H1 (cell line): ENCODE data around the gene RNASE4. TPM values are rescaled to one million over a fixed set of nuclear protein-coding genes. Genes with fewer than 3 reads are reported as not detected.

Experiments used
- CTCF ChIA-PET: fragments of 300-600 bp; sonication (Branson Sonifier 250); formaldehyde crosslinking; loops from one replicate; lab custom pipeline; 2021; ENCODE audit not compliant: partially characterized antibody; lab: Charles Lee
- POLR2A ChIA-PET: fragments of 300-600 bp; sonication (Branson Sonifier 250); formaldehyde crosslinking; loops from one replicate; lab custom pipeline; 2021; ENCODE audit warnings: inconsistent platforms; ENCODE audit not compliant: partially characterized antibody; lab: Charles Lee
- DNase-seq, 2 experiments: peaks; one replicate each; pipeline versions ENCODE4 v3.0.0 to v3.0.0-alpha.2; 2010 to 2022; ENCODE audit warnings: low spot score in 2 of 2, low read depth in 1 of 2, mixed read lengths in 1 of 2
- FAIRE-seq: peaks from 2 replicates; lab custom pipeline; 2011; peaks lifted over from hg19 to GRCh38; lab: Jason Lieb, UNC
- H2AFZ ChIP-seq: 2 replicates; pipeline ENCODE4 v1.8.1; 2012; ENCODE audit warnings: low read length, inconsistent platforms
- H2AK5ac ChIP-seq: 2 replicates; pipeline ENCODE4 v1.6.1; 2013; ENCODE audit warnings: low read depth, low read length
- H2BK120ac ChIP-seq: replicated peaks from 2 replicates; pipeline ENCODE3; 2013; ENCODE audit warnings: low read depth, low read length, inconsistent platforms
- H2BK12ac ChIP-seq: 2 replicates; pipeline ENCODE4 v1.6.1; 2013; ENCODE audit warnings: low read depth, low read length
- H2BK15ac ChIP-seq: 2 replicates; pipeline ENCODE4 v1.6.1; 2013; ENCODE audit warnings: low read length
- H2BK20ac ChIP-seq: 2 replicates; pipeline ENCODE4 v1.6.1; 2013; ENCODE audit warnings: low read length
- H2BK5ac ChIP-seq: 2 replicates; pipeline ENCODE4 v1.6.1; 2013; ENCODE audit warnings: low read depth, low read length
- H3K14ac ChIP-seq: 2 replicates; pipeline ENCODE4 v1.6.1; 2013; ENCODE audit warnings: inconsistent platforms; ENCODE audit not compliant: insufficient read length
- H3K18ac ChIP-seq: 2 replicates; pipeline ENCODE4 v1.6.1; 2013; ENCODE audit warnings: low read length; ENCODE audit errors: extremely low read depth
- H3K23ac ChIP-seq: 2 replicates; pipeline ENCODE4 v1.6.1; 2013; ENCODE audit warnings: inconsistent platforms; ENCODE audit not compliant: insufficient read length
- H3K23me2 ChIP-seq: 2 replicates; pipeline ENCODE4 v1.6.1; 2013; ENCODE audit warnings: low read depth, low read length
- H3K27ac ChIP-seq: 2 replicates; pipeline ENCODE4 v1.6.1; 2011; ENCODE audit warnings: low read depth, low read length, inconsistent platforms
- H3K27me3 ChIP-seq, 4 experiments: replicated peaks in 1 of 4; 1 replicate in 1 of 4; 2 replicates in 3 of 4; pipeline versions ENCODE4 v1.6.1 to v1.8.1; 2011 to 2013; ENCODE audit warnings: low read length in 3 of 4, mild to moderate bottlenecking in 3 of 4, inconsistent platforms in 2 of 4, mixed read lengths in 2 of 4, moderate library complexity in 1 of 4; ENCODE audit not compliant: control insufficient read depth in 3 of 4, insufficient read depth in 3 of 4; ENCODE audit errors: extremely low read depth in 1 of 4
- H3K36me3 ChIP-seq, 4 experiments: 2 replicates each; pipeline versions ENCODE4 v1.6.1 to v1.8.1; 2011 to 2013; ENCODE audit warnings: mild to moderate bottlenecking in 4 of 4, low read length in 3 of 4, moderate library complexity in 2 of 4, control low read depth in 1 of 4, inconsistent platforms in 1 of 4; ENCODE audit not compliant: insufficient read depth in 4 of 4, control insufficient read depth in 2 of 4
- H3K4ac ChIP-seq: replicated peaks from 2 replicates; pipeline ENCODE3; 2013; ENCODE audit warnings: low read length, low read depth, mixed read lengths, inconsistent platforms; ENCODE audit not compliant: insufficient read length
- H3K4me1 ChIP-seq, 4 experiments: replicated peaks in 1 of 4; 1 replicate in 1 of 4; 2 replicates in 3 of 4; pipeline versions ENCODE4 v1.6.1 to v1.8.1; 2011 to 2013; ENCODE audit warnings: low read length in 3 of 4, inconsistent platforms in 2 of 4, mixed read lengths in 1 of 4; ENCODE audit not compliant: insufficient read depth in 4 of 4, control insufficient read depth in 3 of 4
- H3K4me2 ChIP-seq, 2 experiments: 2 replicates each; pipeline versions ENCODE4 v1.6.1 to v1.8.1; 2011 to 2013; ENCODE audit warnings: low read depth in 2 of 2, low read length in 2 of 2, control low read depth in 1 of 2, inconsistent platforms in 1 of 2, mild to moderate bottlenecking in 1 of 2; ENCODE audit not compliant: insufficient read depth in 1 of 2
- H3K4me3 ChIP-seq, 4 experiments: fragments of 200-600, 300-600 bp in 1 of 4; sonication (generic), shearing (Covaris generic), sonication (Bioruptor Twin) in 1 of 4; 2 replicates each; pipeline versions ENCODE4 v1.5.1 to v1.8.1; 2011 to 2016; ENCODE audit warnings: low read length in 4 of 4, low read depth in 3 of 4, control low read depth in 2 of 4, inconsistent platforms in 2 of 4, mild to moderate bottlenecking in 2 of 4, mixed read lengths in 1 of 4, moderate library complexity in 1 of 4; ENCODE audit not compliant: insufficient read depth in 2 of 4; ENCODE audit errors: extremely low read depth in 1 of 4
- H3K56ac ChIP-seq: replicated peaks from 2 replicates; pipeline ENCODE3; 2013; ENCODE audit warnings: low read depth, mild to moderate bottlenecking, mixed read lengths, low read length, inconsistent platforms; ENCODE audit not compliant: insufficient read length
- H3K79me1 ChIP-seq: 2 replicates; pipeline ENCODE4 v1.6.1; 2013; ENCODE audit warnings: low read depth, low read length, control low read depth
- H3K79me2 ChIP-seq, 2 experiments: 2 replicates each; pipeline versions ENCODE4 v1.6.1 to v1.8.1; 2012 to 2013; ENCODE audit warnings: low read length in 2 of 2, mild to moderate bottlenecking in 2 of 2, inconsistent platforms in 1 of 2; ENCODE audit not compliant: insufficient read depth in 2 of 2, control insufficient read depth in 1 of 2
- H3K9ac ChIP-seq, 4 experiments: replicated peaks in 1 of 4; 1 replicate in 1 of 4; 2 replicates in 3 of 4; pipeline versions ENCODE4 v1.6.1 to v1.8.1; 2011 to 2013; ENCODE audit warnings: low read depth in 3 of 4, low read length in 3 of 4, control low read depth in 2 of 4, mild to moderate bottlenecking in 2 of 4, moderate library complexity in 2 of 4, inconsistent platforms in 1 of 4; ENCODE audit errors: extremely low read depth in 1 of 4
- H3K9me3 ChIP-seq, 2 experiments: 2 replicates each; pipeline versions ENCODE4 v1.6.1 to v1.8.1; 2012 to 2013; ENCODE audit warnings: mild to moderate bottlenecking in 2 of 2, moderate library complexity in 2 of 2, control low read depth in 1 of 2, inconsistent platforms in 1 of 2, low read depth in 1 of 2, low read length in 1 of 2, mixed read lengths in 1 of 2; ENCODE audit not compliant: insufficient read depth in 2 of 2
- H4K20me1 ChIP-seq, 2 experiments: replicated peaks in 1 of 2; 2 replicates each; pipeline versions ENCODE3 to v1.8.1; 2011 to 2013; ENCODE audit warnings: inconsistent platforms in 2 of 2, low read length in 2 of 2, mild to moderate bottlenecking in 1 of 2; ENCODE audit not compliant: insufficient read depth in 2 of 2, control insufficient read depth in 1 of 2
- H4K5ac ChIP-seq: 2 replicates; pipeline ENCODE4 v1.6.1; 2013; ENCODE audit warnings: low read length, low read depth, mixed read lengths, inconsistent platforms; ENCODE audit not compliant: insufficient read length
- H4K8ac ChIP-seq: 2 replicates; pipeline ENCODE4 v1.8.0; 2013; ENCODE audit warnings: mild to moderate bottlenecking, moderate library complexity, low read length, inconsistent platforms; ENCODE audit not compliant: insufficient read depth; ENCODE audit errors: extremely low read depth
- H4K91ac ChIP-seq: replicated peaks from 2 replicates; pipeline ENCODE3; 2013; ENCODE audit warnings: low read length, mixed read lengths, inconsistent platforms; ENCODE audit not compliant: insufficient read length
- BCL11A ChIP-seq, 2 experiments: IDR thresholded peaks; one replicate each; pipeline ENCODE4 v1.6.1; 2011; ENCODE audit warnings: low read depth in 2 of 2, low read length in 2 of 2, mild to moderate bottlenecking in 2 of 2
- CREB1 ChIP-seq: IDR thresholded peaks from 2 replicates; pipeline ENCODE4 v1.6.1; 2012; ENCODE audit warnings: inconsistent platforms
- EP300 ChIP-seq, 2 experiments: IDR thresholded peaks; 1 replicate in 1 of 2; 2 replicates in 1 of 2; pipeline ENCODE4 v1.6.1; 2011 to 2012; ENCODE audit warnings: low read depth in 2 of 2, low read length in 2 of 2, mild to moderate bottlenecking in 2 of 2, borderline replicate concordance in 1 of 2, inconsistent platforms in 1 of 2, moderate library complexity in 1 of 2
- EZH2 ChIP-seq: fragments of 200-600 bp; sonication (generic); IDR thresholded peaks from 2 replicates; pipeline ENCODE4 v1.7.1; 2012; ENCODE audit warnings: low read depth, mild to moderate bottlenecking, moderate library complexity, low read length, inconsistent platforms; ENCODE audit not compliant: severe bottlenecking
- KDM5A ChIP-seq: fragments of 200-600 bp; IDR thresholded peaks from 2 replicates; pipeline ENCODE4 v1.7.1; 2012; ENCODE audit warnings: mild to moderate bottlenecking, low read length, inconsistent platforms, mixed read lengths
- MAFK ChIP-seq: IDR thresholded peaks from 2 replicates; pipeline ENCODE4 v1.6.1; 2012; ENCODE audit warnings: low read depth, mild to moderate bottlenecking, improper control_type of control experiment, low read length
- RFX5 ChIP-seq: IDR thresholded peaks from 2 replicates; pipeline ENCODE4 v1.6.1; 2011; ENCODE audit warnings: low read depth, low read length, improper control_type of control experiment, borderline replicate concordance
- SP2 ChIP-seq: IDR thresholded peaks from 2 replicates; pipeline ENCODE4 v1.6.1; 2012; ENCODE audit warnings: mild to moderate bottlenecking, low read length, inconsistent platforms
- TAF1 ChIP-seq: IDR thresholded peaks from 2 replicates; pipeline ENCODE4 v1.6.1; 2011; ENCODE audit warnings: mild to moderate bottlenecking, low read depth, low read length
- YY1 ChIP-seq: IDR thresholded peaks from 2 replicates; pipeline ENCODE4 v1.6.1; 2011; ENCODE audit warnings: low read depth, mild to moderate bottlenecking, low read length
- ZNF274 ChIP-seq: IDR thresholded peaks from 2 replicates; pipeline ENCODE4 v1.7.0; 2012; ENCODE audit warnings: low read length, borderline replicate concordance; ENCODE audit errors: extremely low read depth
- WGBS, 2 experiments: shearing (Covaris generic) in 1 of 2; methylation state at CpG; one replicate each; pipeline versions ENCODE4 v1.1.6 to v1.1.7; 2013 to 2015; ENCODE audit warnings: low lambda C conversion rate in 2 of 2, mixed read lengths in 2 of 2, inconsistent platforms in 1 of 2, low coverage in 1 of 2, missing lambda C conversion rate in 1 of 2; ENCODE audit not compliant: insufficient replicate concordance in 2 of 2, insufficient coverage in 1 of 2, insufficient read length in 1 of 2; ENCODE audit errors: extremely low coverage in 1 of 2, missing lambda C conversion rate in 1 of 2; 5-methylcytosine and 5-hydroxymethylcytosine counted together
- polyA plus RNA-seq, 7 experiments: library from polyadenylated mRNA; depleted of rRNA in 3 of 7; stranded (reverse) in 5 of 7; unstranded in 2 of 7; fragments of >200 nt in 5 of 7; fragments of 200-250 nt in 2 of 7; gene quantifications; 1 replicate in 5 of 7; 2 replicates in 1 of 7; 4 replicates in 1 of 7; pipeline versions ENCODE4 v1.2.1 to v1.2.3, GENCODE V29; 2011 to 2013; ENCODE audit warnings: missing spikeins in 2 of 7, mixed read lengths in 2 of 7
- total RNA-seq: library from RNA; stranded (reverse); fragmentation: NEBNext Ultra II Directional; extraction: Animal tissue kit (Norgen Biotek cat#: 25700); gene quantifications from 2 replicates; pipeline ENCODE4 v1.2.1, GENCODE V29; 2021
- TF ChIP-seq, protein P1 (sequence below): IDR thresholded peaks from 2 replicates; pipeline ENCODE4 v1.6.1; 2011; ENCODE audit warnings: low read depth, mild to moderate bottlenecking, low read length; ENCODE audit not compliant: insufficient read depth

RNASE4 gene
- total and polyA plus RNA-seq, 2 of the 8 experiments (the other 6 are each of a cell fraction or from before 2014, with no cell fraction given) = 0.61 to 3.5 TPM

DNA sequence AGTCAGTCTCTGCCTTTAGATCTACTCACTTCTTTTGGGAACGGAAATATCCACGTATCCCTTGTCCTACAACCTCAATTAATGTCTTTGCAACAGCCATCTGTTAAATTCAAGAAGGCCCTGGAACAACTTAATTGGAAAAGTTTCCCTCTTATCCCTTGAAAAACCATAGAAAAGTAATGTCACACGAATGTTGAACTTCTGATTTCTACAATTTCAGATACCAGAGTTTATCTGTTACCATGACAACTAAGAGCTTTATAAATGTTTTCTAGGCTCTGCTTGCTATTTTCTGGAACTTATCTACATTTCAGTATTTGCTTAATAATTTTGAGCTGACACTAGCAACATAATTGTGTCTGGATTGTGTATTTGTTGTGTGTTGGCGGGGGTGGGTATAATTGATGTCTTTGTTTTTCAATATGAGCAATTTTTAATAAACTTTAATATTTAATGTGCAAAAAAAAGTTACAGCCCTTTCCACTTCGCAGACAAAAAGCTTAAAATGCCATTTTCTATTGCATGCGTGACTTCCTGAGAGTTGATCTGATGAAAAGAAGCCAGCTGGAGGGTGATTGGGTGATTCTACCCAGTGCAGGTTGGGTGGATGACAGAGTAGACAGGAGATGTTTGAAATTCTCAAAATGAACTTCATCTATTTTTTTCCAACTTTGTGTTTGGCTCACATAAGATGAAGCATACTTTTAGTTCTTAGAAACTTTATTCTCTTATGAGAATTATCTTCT lies 49.5 kb downstream of the RNASE4 start:
- H3K4me3 ChIP-seq = no peak overlapping the region
- H2BK12ac ChIP-seq = no peak overlapping the region
- no peak overlapping the region for H3K4ac ChIP-seq
- H4K20me1 ChIP-seq = no peaks in the 10 kb centered on the region
- no peaks in the 10 kb centered on the region for H3K36me3 ChIP-seq
- no peaks in the 10 kb centered on the region for H3K9me3 ChIP-seq
- H3K18ac ChIP-seq = no peak overlapping the region
- no peak overlapping the region for H2AK5ac ChIP-seq
- H2BK5ac ChIP-seq = no peak overlapping the region
- no peak overlapping the region for H3K9ac ChIP-seq
- no peaks in the 10 kb centered on the region for H3K27me3 ChIP-seq
- H2BK120ac ChIP-seq = no peak overlapping the region
- no peak for FAIRE-seq
- H3K4me2 ChIP-seq = no peak overlapping the region
- H4K8ac ChIP-seq = no peak overlapping the region
- no peak overlapping the region for H3K56ac ChIP-seq
- ChIA-PET POLR2A (interaction anchor here (0.6 kb wide), 1 partner anchor 53 kb away, joined by 3 read pairs; no protein-coding TSS in a partner anchor), CTCF (interaction anchor here (0.8 to 1.8 kb wide), 3 partner anchors 9 to 23 kb away, joined by 3 to 9 read pairs (median 7); no protein-coding TSS in a partner anchor)
- no peak overlapping the region for H4K91ac ChIP-seq
- H2BK15ac ChIP-seq = no peak overlapping the region
- H2AFZ ChIP-seq = no peak overlapping the region
- no peak overlapping the region for H3K27ac ChIP-seq
- no peak for DNase-seq
- H3K14ac ChIP-seq = no peak overlapping the region
- H4K5ac ChIP-seq = no peak overlapping the region
- 61% methylated on average over 6 of the region's 6 CpGs; no CpG with 5 or more reads in 1 of the 2 experiments for WGBS, 2 experiments
- no peak overlapping the region for H2BK20ac ChIP-seq
- no peaks in the 10 kb centered on the region for H3K23me2 ChIP-seq
- no peak overlapping the region for H3K23ac ChIP-seq
- H3K4me1 ChIP-seq = no peaks in the 10 kb centered on the region
- no peaks in the 10 kb centered on the region for H3K79me2 ChIP-seq
- no peaks in the 10 kb centered on the region for H3K79me1 ChIP-seq
- TF ChIP-seq SP2 = no peak
- no peak for TF ChIP-seq MAFK
- TF ChIP-seq, protein P1, sequence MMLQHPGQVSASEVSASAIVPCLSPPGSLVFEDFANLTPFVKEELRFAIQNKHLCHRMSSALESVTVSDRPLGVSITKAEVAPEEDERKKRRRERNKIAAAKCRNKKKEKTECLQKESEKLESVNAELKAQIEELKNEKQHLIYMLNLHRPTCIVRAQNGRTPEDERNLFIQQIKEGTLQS = no peak
- no peak for TF ChIP-seq RFX5
- TF ChIP-seq YY1 = no peak
- TF ChIP-seq ZNF274 = no peak
- TF ChIP-seq KDM5A = no peak
- no peak for TF ChIP-seq TAF1
- TF ChIP-seq EZH2 = no peak
- TF ChIP-seq BCL11A (IDR thresholded peaks at IDR 0.05; ENCODE audit: low read depth in 2 of 2, low read length in 2 of 2) = no peak
- TF ChIP-seq CREB1 = no peak
- no peak for TF ChIP-seq EP300 (IDR thresholded peaks at IDR 0.05; ENCODE audit: borderline replicate concordance in 1 of 2, low read depth in 2 of 2, low read length in 2 of 2)
